Gastroesophageal sphincter (tissue), 4 donors: ENCODE measurements around the gene SLC22A7. TPM values are rescaled to one million over a fixed set of nuclear protein-coding genes. Genes with fewer than 3 reads are reported as not detected.

ENCODE experiments used
- ATAC-seq: fragments of 150-250 bp; one replicate; pipeline ENCODE4 v1.9.1; 2016; ENCODE audit warnings: mild to moderate bottlenecking, moderate library complexity
- H3K27ac ChIP-seq, 4 donors: fragments of 200-600 bp; sonication (generic) in 3 of 4; 1 replicate in 3 of 4; 2 replicates in 1 of 4; pipeline ENCODE4 v1.5.1; 2016 to 2019
- H3K27me3 ChIP-seq: fragments of 200-600 bp; sonication (generic); one replicate; pipeline ENCODE4 v1.5.1; 2019
- H3K36me3 ChIP-seq, 2 donors: fragments of 200-600 bp; sonication (generic); one replicate each; pipeline ENCODE4 v1.5.1; 2019; ENCODE audit warnings: control low read depth in 1 of 2
- H3K4me1 ChIP-seq, 3 donors: fragments of 200-600 bp; sonication (generic); 1 replicate in 2 of 3; 2 replicates in 1 of 3; pipeline ENCODE4 v1.5.1; 2016 to 2019; ENCODE audit warnings: control low read depth in 2 of 3
- H3K4me3 ChIP-seq, 2 donors: fragments of 200-600 bp; sonication (generic); one replicate each; pipeline ENCODE4 v1.5.1; 2019; ENCODE audit warnings: mild to moderate bottlenecking in 1 of 2, moderate library complexity in 1 of 2
- H3K9me3 ChIP-seq, 3 donors: fragments of 200-600 bp; sonication (generic); one replicate each; pipeline ENCODE4 v1.5.1; 2017 to 2019; ENCODE audit warnings: control low read depth in 2 of 3
- EP300 ChIP-seq: sonication (generic); formaldehyde crosslinking; IDR thresholded peaks from one replicate; pipeline ENCODE4 v1.6.1; 2017; ENCODE audit warnings: antibody characterized with exemption, mild to moderate bottlenecking
- POLR2A ChIP-seq, 2 donors: fragments of 450-650 bp; IDR thresholded peaks; one replicate each; pipeline ENCODE4 v1.6.1; 2017; ENCODE audit warnings: antibody characterized with exemption in 2 of 2, mild to moderate bottlenecking in 2 of 2, moderate library complexity in 1 of 2
- POLR2AphosphoS5 ChIP-seq: sonication (generic); formaldehyde crosslinking; IDR thresholded peaks from one replicate; pipeline ENCODE4 v1.6.1; 2017; ENCODE audit warnings: antibody characterized with exemption
- WGBS, 2 donors: methylation state at CpG; one replicate each; pipeline ENCODE4 v1.1.5; 2018; ENCODE audit warnings: low coverage in 1 of 2; 5-methylcytosine and 5-hydroxymethylcytosine counted together
- total RNA-seq, 4 donors: library from RNA; depleted of rRNA; stranded (reverse); fragments of >200 nt; gene quantifications; one replicate each; pipeline ENCODE4 v1.1.0, GENCODE V29; 2016
- TF ChIP-seq, protein P1 (sequence below), 4 experiments: fragments of 200-600 bp in 2 of 4; fragments of 450-650 bp in 2 of 4; sonication (generic) in 1 of 4; IDR thresholded peaks; one replicate each; pipeline ENCODE4 v1.5.1; 2017 to 2019; ENCODE audit warnings: antibody characterized with exemption in 4 of 4, mild to moderate bottlenecking in 2 of 4, moderate library complexity in 2 of 4

Gene SLC22A7
- total RNA-seq, 4 donors from 2014 or later = not detected

DNA sequence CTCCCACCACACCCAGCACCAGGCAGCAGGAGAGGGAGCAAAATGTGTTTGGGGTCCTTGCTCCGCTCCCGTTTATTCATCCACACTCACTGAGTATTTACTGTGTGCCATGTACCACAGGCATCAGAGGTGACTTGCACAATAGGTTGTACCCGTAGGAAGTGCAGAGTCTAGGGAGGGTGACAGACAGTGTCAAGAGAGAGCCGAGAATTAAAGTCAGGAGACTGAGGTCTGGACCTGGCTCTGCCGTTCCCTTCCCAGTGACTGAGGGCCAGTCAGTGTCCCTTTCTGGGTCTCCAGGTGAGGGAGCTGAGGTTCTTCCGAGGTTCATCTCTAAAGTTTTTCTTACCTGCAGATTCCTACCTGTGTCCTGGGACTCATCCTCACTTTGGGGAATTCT is 32.5 kb upstream of the SLC22A7 start:
- WGBS, 2 donors = 84 to 92% methylated on average over 5 to 6 of the region's 6 CpGs
- Histone ChIP-seq H3K4me1 (peaks cover 0 to 31% (median 15%) of the 10 kb centered on the region in 3 donors), H3K9me3 (no peaks in the 10 kb centered on the region), H3K4me3 (no peak overlapping the region), H3K36me3 (no peaks in the 10 kb centered on the region), H3K27me3 (no peaks in the 10 kb centered on the region), H3K27ac (no peak overlapping the region)
- no peak for TF ChIP-seq EP300
- TF ChIP-seq POLR2AphosphoS5 = no peak
- TF ChIP-seq, protein P1, sequence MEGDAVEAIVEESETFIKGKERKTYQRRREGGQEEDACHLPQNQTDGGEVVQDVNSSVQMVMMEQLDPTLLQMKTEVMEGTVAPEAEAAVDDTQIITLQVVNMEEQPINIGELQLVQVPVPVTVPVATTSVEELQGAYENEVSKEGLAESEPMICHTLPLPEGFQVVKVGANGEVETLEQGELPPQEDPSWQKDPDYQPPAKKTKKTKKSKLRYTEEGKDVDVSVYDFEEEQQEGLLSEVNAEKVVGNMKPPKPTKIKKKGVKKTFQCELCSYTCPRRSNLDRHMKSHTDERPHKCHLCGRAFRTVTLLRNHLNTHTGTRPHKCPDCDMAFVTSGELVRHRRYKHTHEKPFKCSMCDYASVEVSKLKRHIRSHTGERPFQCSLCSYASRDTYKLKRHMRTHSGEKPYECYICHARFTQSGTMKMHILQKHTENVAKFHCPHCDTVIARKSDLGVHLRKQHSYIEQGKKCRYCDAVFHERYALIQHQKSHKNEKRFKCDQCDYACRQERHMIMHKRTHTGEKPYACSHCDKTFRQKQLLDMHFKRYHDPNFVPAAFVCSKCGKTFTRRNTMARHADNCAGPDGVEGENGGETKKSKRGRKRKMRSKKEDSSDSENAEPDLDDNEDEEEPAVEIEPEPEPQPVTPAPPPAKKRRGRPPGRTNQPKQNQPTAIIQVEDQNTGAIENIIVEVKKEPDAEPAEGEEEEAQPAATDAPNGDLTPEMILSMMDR (IDR thresholded peaks at IDR 0.05) = no peak
- no peak for TF ChIP-seq POLR2A (IDR thresholded peaks at IDR 0.05)
- no peak for ATAC-seq

DNA sequence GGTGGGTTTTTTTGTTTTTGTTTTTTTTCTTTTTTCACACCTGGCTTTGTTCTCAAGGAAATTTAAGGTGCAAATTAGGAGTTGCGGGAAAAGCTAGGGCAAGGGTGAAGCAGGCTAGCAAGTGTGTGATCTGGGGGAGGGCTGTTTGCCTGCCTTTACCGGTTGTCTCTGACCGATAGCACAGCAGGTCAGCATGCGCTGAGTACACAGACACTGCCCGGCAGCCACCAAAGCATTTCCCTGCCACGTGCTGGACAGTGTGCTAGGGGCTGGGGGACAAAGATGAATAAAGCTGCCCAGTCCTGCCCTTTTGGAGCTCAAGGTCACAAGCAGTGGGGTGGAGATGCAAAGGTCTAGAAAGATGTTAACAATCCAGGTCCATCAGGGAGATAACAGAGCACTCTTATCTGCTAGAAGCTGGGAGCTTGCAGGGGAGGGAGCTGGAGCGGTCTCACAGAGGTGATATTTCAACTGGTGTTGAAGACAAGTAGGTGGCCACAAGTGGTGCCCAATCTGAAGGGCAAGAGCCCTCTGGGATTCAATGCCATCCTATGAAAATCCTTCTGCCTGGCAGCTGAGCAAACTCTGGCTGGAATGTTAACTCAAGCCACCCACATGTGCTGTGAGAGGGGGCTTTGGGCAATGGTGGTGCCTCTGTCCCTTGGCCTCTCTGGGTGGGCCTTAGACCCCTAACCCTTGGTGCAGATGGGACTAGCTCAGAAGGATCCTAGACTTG is 30.3 kb upstream of the SLC22A7 start:
- no peaks in the 10 kb centered on the region for H3K36me3 ChIP-seq
- ATAC-seq = no peak
- 72 to 84% methylated on average over 3 to 7 of the region's 7 CpGs for WGBS, 2 donors
- peak overlapping the region in 3 of 4 donors; percentile 79 to 80 (median 80) for H3K27ac ChIP-seq
- H3K4me1 ChIP-seq = peaks cover 0 to 34% (median 15%) of the 10 kb centered on the region in 3 donors
- H3K4me3 ChIP-seq = no peak overlapping the region
- no peaks in the 10 kb centered on the region for H3K27me3 ChIP-seq
- H3K9me3 ChIP-seq = no peaks in the 10 kb centered on the region
- no peak for TF ChIP-seq POLR2A (IDR thresholded peaks at IDR 0.05)

DNA sequence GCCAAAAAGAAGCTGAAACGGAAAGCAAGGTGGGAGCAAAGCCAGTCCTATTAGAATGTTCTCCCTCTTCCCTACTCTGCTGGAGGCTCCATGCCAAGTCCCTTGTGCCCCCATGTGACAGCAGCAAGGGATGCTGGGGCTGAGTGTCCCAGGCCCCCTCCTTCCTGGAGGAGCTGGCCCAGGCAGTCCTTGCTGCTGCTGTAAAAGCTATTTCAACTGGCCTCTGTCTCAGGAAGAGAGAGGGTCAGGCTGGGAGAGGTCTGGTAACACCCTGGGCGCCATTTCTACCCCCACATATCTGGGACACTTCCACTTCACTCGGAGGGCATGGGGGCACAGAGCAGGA is 29.7 kb upstream of the SLC22A7 start:
- no peak for TF ChIP-seq EP300
- no peak for TF ChIP-seq POLR2AphosphoS5
- TF ChIP-seq, protein P1 (IDR thresholded peaks at IDR 0.05) = no peak
- TF ChIP-seq POLR2A (IDR thresholded peaks at IDR 0.05) = no peak
- Histone ChIP-seq H3K27me3 (no peaks in the 10 kb centered on the region), H3K36me3 (no peaks in the 10 kb centered on the region), H3K4me3 (no peak overlapping the region), H3K9me3 (no peaks in the 10 kb centered on the region), H3K4me1 (peaks cover 0 to 34% (median 15%) of the 10 kb centered on the region in 3 donors), H3K27ac (peak overlapping the region in 3 of 4 donors; percentile 79 to 80 (median 80))
- no peak for ATAC-seq
- WGBS, 2 donors = no CpG with 5 or more reads among the region's 3 CpGs

DNA sequence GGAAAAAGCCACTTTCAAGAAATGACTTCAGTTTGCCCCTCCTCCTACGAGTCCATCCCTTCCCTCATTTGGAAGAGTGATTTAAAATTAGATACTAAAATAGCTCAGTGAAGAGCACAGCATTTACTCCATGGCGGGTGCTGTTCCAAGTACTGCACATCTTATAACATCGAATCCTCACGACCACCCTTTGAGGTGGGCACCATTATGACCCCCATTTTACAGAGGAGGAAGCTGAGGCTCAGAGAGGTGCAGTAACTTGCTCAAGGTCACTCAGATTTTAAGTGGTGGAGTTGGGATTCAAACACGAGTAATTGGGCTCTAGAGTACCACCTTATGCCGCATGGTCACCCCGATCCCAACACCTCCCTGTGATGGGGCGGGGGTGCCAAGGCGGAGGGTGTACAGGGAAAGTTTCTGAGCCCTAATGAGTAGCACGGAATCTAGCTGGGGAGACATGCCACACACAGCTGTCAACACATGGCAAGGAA is 29.2 kb upstream of the SLC22A7 start:
- no peaks in the 10 kb centered on the region for H3K9me3 ChIP-seq
- peaks cover 3% of the 10 kb centered on the region for H3K27me3 ChIP-seq
- TF ChIP-seq, protein P1 (IDR thresholded peaks at IDR 0.05) = no peak
- TF ChIP-seq EP300 = no peak
- no peak for TF ChIP-seq POLR2A (IDR thresholded peaks at IDR 0.05)
- no peak for TF ChIP-seq POLR2AphosphoS5
- peaks cover 0 to 34% (median 15%) of the 10 kb centered on the region in 3 donors for H3K4me1 ChIP-seq
- no peak for ATAC-seq
- H3K36me3 ChIP-seq = no peaks in the 10 kb centered on the region
- H3K4me3 ChIP-seq = peak overlapping the region in 1 of 2 donors; percentile 48
- H3K27ac ChIP-seq = peak overlapping the region in 3 of 4 donors; percentile 79 to 80 (median 80)
- 40 to 60% methylated on average over 3 to 5 of the region's 10 CpGs for WGBS, 2 donors

DNA sequence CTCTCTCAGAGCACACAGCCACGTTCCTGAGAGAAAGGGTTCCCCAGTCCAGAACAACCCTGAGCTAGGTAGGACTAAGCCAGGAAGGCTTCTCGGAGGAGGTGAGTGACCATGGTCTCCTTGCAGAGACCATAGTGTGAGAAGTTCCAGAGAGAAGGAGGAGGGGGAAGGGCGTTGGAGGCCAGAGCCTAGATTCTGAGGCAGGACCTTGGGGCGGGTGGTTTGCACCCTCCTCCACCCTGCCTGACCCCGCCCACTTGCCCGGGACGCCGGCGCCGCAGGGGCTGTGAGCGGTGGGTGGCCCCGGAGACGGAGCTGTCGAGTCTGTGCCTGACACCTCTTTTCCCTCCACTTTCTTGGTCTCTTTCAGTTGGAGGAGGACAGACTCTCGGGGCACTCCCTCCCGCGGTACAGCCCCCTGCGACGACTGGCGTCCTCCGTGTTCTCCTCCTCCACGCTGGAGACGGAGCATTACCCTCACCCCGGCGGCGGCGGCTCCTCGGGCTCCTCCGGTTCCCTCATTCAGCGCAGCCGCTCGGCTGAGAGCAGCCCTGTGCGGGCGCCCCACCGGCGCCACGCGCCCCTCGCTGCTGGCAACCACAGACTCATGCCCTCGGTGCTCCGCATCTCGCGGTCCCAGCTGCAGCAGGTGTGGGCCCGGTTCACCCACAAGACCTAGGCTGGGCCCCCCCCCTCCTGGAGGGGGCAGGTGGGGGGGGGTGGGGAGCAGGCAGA is 28.6 kb upstream of the SLC22A7 start:
- peak; percentile 46 for ATAC-seq
- Histone ChIP-seq H3K27ac (peak overlapping the region in 3 of 4 donors; percentile 79 to 80 (median 80)), H3K9me3 (no peaks in the 10 kb centered on the region), H3K36me3 (no peaks in the 10 kb centered on the region), H3K4me1 (peaks cover 0 to 35% (median 15%) of the 10 kb centered on the region in 3 donors), H3K4me3 (peak overlapping the region; percentile 17 to 48), H3K27me3 (peaks cover 9% of the 10 kb centered on the region)
- TF ChIP-seq POLR2AphosphoS5 = no peak
- TF ChIP-seq, protein P1 (IDR thresholded peaks at IDR 0.05) = no peak
- no peak for TF ChIP-seq POLR2A (IDR thresholded peaks at IDR 0.05)
- TF ChIP-seq EP300 = no peak
- WGBS, 2 donors = 0 to 25% methylated on average over 2 to 6 of the region's 44 CpGs
